Neural progenitor cell (in vitro differentiated cells): ENCODE results near the gene SH3GL3. TPM values are rescaled to one million over a fixed set of nuclear protein-coding genes. Genes with fewer than 3 reads are reported as not detected.

Experiments
- DNase-seq: peaks from one replicate; pipeline ENCODE4 v3.0.0-alpha.2; 2016; ENCODE audit warnings: low spot score
- H2AFZ ChIP-seq: fragments of 200-600 bp; sonication (generic); replicated peaks from 2 replicates; pipeline ENCODE4 v1.6.1; 2016; ENCODE audit warnings: antibody characterized with exemption
- H3F3A ChIP-seq: fragments of 200-600 bp; sonication (generic); 2 replicates; pipeline ENCODE4 v1.6.1; 2016; ENCODE audit warnings: antibody characterized with exemption, low read depth
- H3K27ac ChIP-seq: fragments of 200-600 bp; sonication (generic); 2 replicates; pipeline ENCODE4 v1.5.1; 2016; ENCODE audit warnings: mild to moderate bottlenecking
- H3K27me3 ChIP-seq: fragments of 200-600 bp; sonication (generic); 2 replicates; pipeline ENCODE4 v1.6.1; 2016; ENCODE audit warnings: mild to moderate bottlenecking, moderate library complexity
- H3K36me3 ChIP-seq: fragments of 200-600 bp; sonication (generic); 2 replicates; pipeline ENCODE4 v1.5.1; 2016
- H3K4me1 ChIP-seq: fragments of 200-600 bp; sonication (generic); 2 replicates; pipeline ENCODE4 v1.6.1; 2016; ENCODE audit warnings: mixed run types
- H3K4me2 ChIP-seq: fragments of 200-600 bp; sonication (generic); 2 replicates; pipeline ENCODE4 v1.6.1; 2016
- H3K4me3 ChIP-seq: fragments of 200-600 bp; sonication (generic); 2 replicates; pipeline ENCODE4 v1.5.1; 2016
- H3K79me2 ChIP-seq: fragments of 200-600 bp; sonication (generic); 2 replicates; pipeline ENCODE4 v1.6.1; 2016; ENCODE audit warnings: low read depth
- H3K9ac ChIP-seq: fragments of 200-600 bp; sonication (generic); 2 replicates; pipeline ENCODE4 v1.6.1; 2016
- H3K9me3 ChIP-seq: fragments of 200-600 bp; sonication (generic); 2 replicates; pipeline ENCODE4 v1.5.1; 2016; ENCODE audit warnings: low read depth
- H4K20me1 ChIP-seq: fragments of 200-600 bp; sonication (generic); 2 replicates; pipeline ENCODE4 v1.6.1; 2016; ENCODE audit warnings: low read depth
- H3K27ac Mint-ChIP-seq: 3 replicates; pipeline ENCODE4 v1.8.0; 2021; ENCODE audit warnings: mixed read lengths
- H3K27me3 Mint-ChIP-seq: 2 replicates; pipeline ENCODE4 v1.8.0; 2022; ENCODE audit warnings: low read depth, mild to moderate bottlenecking, inconsistent platforms, moderate library complexity, mixed read lengths; ENCODE audit not compliant: insufficient read depth
- H3K36me3 Mint-ChIP-seq: 3 replicates; pipeline ENCODE4 v1.8.0; 2021; ENCODE audit warnings: mixed read lengths
- H3K4me1 Mint-ChIP-seq: 3 replicates; pipeline ENCODE4 v1.8.0; 2021; ENCODE audit warnings: mixed read lengths
- H3K4me3 Mint-ChIP-seq: 3 replicates; pipeline ENCODE4 v1.8.0; 2021; ENCODE audit warnings: mild to moderate bottlenecking, moderate library complexity, mixed read lengths
- H3K9me3 Mint-ChIP-seq: 3 replicates; pipeline ENCODE4 v1.8.0; 2020; ENCODE audit warnings: mixed read lengths
- CTCF ChIP-seq: fragments of 200-600 bp; sonication (generic); IDR thresholded peaks from 2 replicates; pipeline ENCODE4 v1.5.1; 2017; ENCODE audit warnings: antibody characterized with exemption, mild to moderate bottlenecking
- EZH2 ChIP-seq: fragments of 200-600 bp; sonication (generic); IDR thresholded peaks from 2 replicates; pipeline ENCODE4 v1.6.1; 2017; ENCODE audit warnings: antibody characterized with exemption, mild to moderate bottlenecking, moderate library complexity
- EZH2phosphoT487 ChIP-seq: fragments of 200-600 bp; sonication (generic); IDR thresholded peaks from 2 replicates; pipeline ENCODE4 v1.6.1; 2017; ENCODE audit warnings: antibody characterized with exemption
- total RNA-seq: library from RNA; depleted of rRNA; stranded (reverse); fragments of >200 nt; gene quantifications from 2 replicates; pipeline ENCODE4 v1.2.3, GENCODE V29; 2015; ENCODE audit warnings: low replicate concordance

The SH3GL3 gene
- total RNA-seq, 1 donor from 2014 or later: 8.2 TPM

- Mint-ChIP-seq H3K27ac (no peak overlapping the region), H3K36me3 (no peaks in the 10 kb centered on the region), H3K4me3 (no peak overlapping the region), H3K27me3 (peaks cover 20% of the 10 kb centered on the region), H3K4me1 (no peaks in the 10 kb centered on the region), H3K9me3 (no peaks in the 10 kb centered on the region)
- no peaks in the 10 kb centered on the region for H3K9me3 ChIP-seq
- no peak overlapping the region for H3K27ac ChIP-seq
- no peak overlapping the region for H3K4me2 ChIP-seq
- no peaks in the 10 kb centered on the region for H3K4me1 ChIP-seq
- no peaks in the 10 kb centered on the region for H3K36me3 ChIP-seq
- H4K20me1 ChIP-seq: no peaks in the 10 kb centered on the region
- H3K4me3 ChIP-seq: no peak overlapping the region
- H3K27me3 ChIP-seq: peaks cover 27% of the 10 kb centered on the region
- H3K79me2 ChIP-seq: no peaks in the 10 kb centered on the region
- H3F3A ChIP-seq: peaks cover 6% of the 10 kb centered on the region
- no peak overlapping the region for H2AFZ ChIP-seq
- H3K9ac ChIP-seq: no peak overlapping the region
- TF ChIP-seq EZH2: no peak
- TF ChIP-seq CTCF: no peak
- no peak for TF ChIP-seq EZH2phosphoT487
- no peak for DNase-seq
These were observed 212.3 kb downstream of the SH3GL3 start for GRCh38 chr15:83659417-83659812.

- Histone ChIP-seq H3K4me3 (no peak overlapping the region), H3K36me3 (no peaks in the 10 kb centered on the region), H3K4me2 (no peak overlapping the region), H2AFZ (no peak overlapping the region), H4K20me1 (no peaks in the 10 kb centered on the region), H3K27ac (no peak overlapping the region), H3K27me3 (no peaks in the 10 kb centered on the region), H3K9me3 (no peaks in the 10 kb centered on the region), H3K4me1 (no peaks in the 10 kb centered on the region), H3K9ac (no peak overlapping the region), H3F3A (no peaks in the 10 kb centered on the region), H3K79me2 (no peaks in the 10 kb centered on the region)
- Mint-ChIP-seq H3K9me3 (no peaks in the 10 kb centered on the region), H3K4me1 (no peaks in the 10 kb centered on the region), H3K27ac (no peak overlapping the region), H3K36me3 (no peaks in the 10 kb centered on the region), H3K27me3 (no peaks in the 10 kb centered on the region), H3K4me3 (no peak overlapping the region)
- DNase-seq: no peak
- TF ChIP-seq EZH2 (no peak), EZH2phosphoT487 (no peak), CTCF (no peak)
These were observed 218.3 kb downstream of the SH3GL3 start for GRCh38 chr15:83665480-83665879.

Other genes with a start within 250 kb of the SH3GL3 start
- 92.0 and 231 TPM in 2 replicates for gene HDGFL3, start 239.5 kb upstream of the SH3GL3 start, total RNA-seq
- gene BNC1, start 162.7 kb upstream of the SH3GL3 start, total RNA-seq: not detected in 2 replicates
- gene ADAMTSL3, start 206.8 kb downstream of the SH3GL3 start, total RNA-seq: 0.41 and 1.5 TPM in 2 replicates